Keratinocyte (primary cell): ENCODE measurements around the gene IFFO2. TPM values are rescaled to one million over a fixed set of nuclear protein-coding genes. Genes with fewer than 3 reads are reported as not detected.

Source experiments
- DNase-seq: peaks from one replicate; pipeline ENCODE4 v3.0.0-alpha.2; 2011; ENCODE audit warnings: low read depth, missing footprints, low spot score
- FAIRE-seq: peaks from 2 replicates; lab custom pipeline; 2011; peaks lifted over from hg19 to GRCh38; lab: Jason Lieb, UNC
- H2AFZ ChIP-seq: 2 replicates; pipeline ENCODE4 v1.6.0; 2012; ENCODE audit warnings: low read length, control low read depth, inconsistent platforms; ENCODE audit not compliant: control insufficient read depth
- H3K27ac ChIP-seq: 2 replicates; pipeline ENCODE4 v1.5.1; 2011; ENCODE audit warnings: low read length; ENCODE audit not compliant: control insufficient read depth, insufficient read depth
- H3K27me3 ChIP-seq: 3 replicates; pipeline ENCODE4 v1.6.0; 2011; ENCODE audit warnings: low read length; ENCODE audit not compliant: control insufficient read depth, insufficient read depth; ENCODE audit errors: extremely low read depth
- H3K36me3 ChIP-seq, 2 experiments: 2 replicates in 1 of 2; 3 replicates in 1 of 2; pipeline ENCODE4 v1.5.1; 2011; ENCODE audit warnings: low read length in 2 of 2, mild to moderate bottlenecking in 1 of 2; ENCODE audit not compliant: control insufficient read depth in 2 of 2, insufficient read depth in 2 of 2; ENCODE audit errors: extremely low read depth in 1 of 2
- H3K4me1 ChIP-seq: 3 replicates; pipeline ENCODE4 v1.5.1; 2011; ENCODE audit warnings: low read length; ENCODE audit not compliant: control insufficient read depth, insufficient read depth; ENCODE audit errors: extremely low read depth
- H3K4me2 ChIP-seq: 3 replicates; pipeline ENCODE4 v1.6.0; 2011; ENCODE audit warnings: low read depth, low read length; ENCODE audit not compliant: control insufficient read depth, insufficient read depth; ENCODE audit errors: extremely low read depth
- H3K4me3 ChIP-seq, 3 experiments: fragments of 200-600 bp in 1 of 3; sonication (generic) in 1 of 3; 2 replicates in 2 of 3; 3 replicates in 1 of 3; pipeline ENCODE4 v1.5.1; 2011 to 2016; ENCODE audit warnings: low read length in 3 of 3, mild to moderate bottlenecking in 3 of 3, control low read depth in 2 of 3, inconsistent platforms in 1 of 3, low read depth in 1 of 3, mixed read lengths in 1 of 3, mixed run types in 1 of 3, moderate library complexity in 1 of 3; ENCODE audit not compliant: control insufficient read depth in 2 of 3, insufficient read depth in 2 of 3; ENCODE audit errors: extremely low read depth in 1 of 3
- H3K79me2 ChIP-seq: 2 replicates; pipeline ENCODE4 v1.6.0; 2012; ENCODE audit warnings: low read length; ENCODE audit not compliant: control insufficient read depth, insufficient read depth
- H3K9ac ChIP-seq: 3 replicates; pipeline ENCODE4 v1.6.0; 2011; ENCODE audit warnings: low read length; ENCODE audit not compliant: control insufficient read depth, insufficient read depth; ENCODE audit errors: extremely low read depth
- H3K9me1 ChIP-seq: 3 replicates; pipeline ENCODE4 v1.6.0; 2011; ENCODE audit warnings: low read length; ENCODE audit not compliant: control insufficient read depth, insufficient read depth; ENCODE audit errors: extremely low read depth
- H3K9me3 ChIP-seq: 2 replicates; pipeline ENCODE4 v1.5.1; 2012; ENCODE audit warnings: low read depth, low read length; ENCODE audit not compliant: control insufficient read depth
- H4K20me1 ChIP-seq: 3 replicates; pipeline ENCODE4 v1.6.0; 2011; ENCODE audit warnings: low read length; ENCODE audit not compliant: control insufficient read depth, insufficient read depth; ENCODE audit errors: extremely low read depth
- CTCF ChIP-seq, 3 experiments: IDR thresholded peaks in 1 of 3; conservative IDR thresholded peaks in 1 of 3; optimal IDR thresholded peaks in 1 of 3; 2 replicates in 2 of 3; 3 replicates in 1 of 3; pipeline versions ENCODE3 to v1.5.1; 2011; ENCODE audit warnings: low read length in 3 of 3, mild to moderate bottlenecking in 3 of 3, moderate library complexity in 2 of 3, control low read depth in 1 of 3, inconsistent platforms in 1 of 3; ENCODE audit not compliant: insufficient read depth in 2 of 3; ENCODE audit errors: extremely low read depth in 1 of 3
- EZH2 ChIP-seq: IDR thresholded peaks from one replicate; pipeline ENCODE4 v1.6.1; 2012; ENCODE audit warnings: inconsistent platforms, mild to moderate bottlenecking, low read length, moderate library complexity
- dilution Hi-C: fragments of 300-500 bp; cut with MboI; formaldehyde crosslinking; loops from one replicate; pipeline ENCODE4 v1.7.0; 2020; ENCODE audit warnings: low sequenced_read_pairs; ENCODE audit not compliant: extremely low pct_ligation_motif_present
- polyA plus RNA-seq, 5 experiments: library from polyadenylated mRNA; depleted of rRNA in 3 of 5; stranded (reverse) in 3 of 5; stranded (forward) in 1 of 5; unstranded in 1 of 5; fragments of >200 nt; gene quantifications; 1 replicate in 1 of 5; 2 replicates in 3 of 5; 3 replicates in 1 of 5; pipeline versions ENCODE4 v1.2.1 to v1.2.3, GENCODE V29; 2011 to 2012; ENCODE audit warnings: missing spikeins in 2 of 5, low read depth in 1 of 5, low replicate concordance in 1 of 5

Gene IFFO2
- polyA plus RNA-seq, 1 donor (not counting 4 experiments of a cell fraction or from before 2014, with no cell fraction given) = 57.9 TPM

GRCh38 chr1:18861082-18861481 lies 95.4 kb downstream of the IFFO2 start:
- no peak overlapping the region for H3K27ac ChIP-seq
- no peaks in the 10 kb centered on the region for H3K79me2 ChIP-seq
- no peaks in the 10 kb centered on the region for H4K20me1 ChIP-seq
- no peak overlapping the region for H3K9ac ChIP-seq
- dilution Hi-C loops = no loop called here
- H3K4me3 ChIP-seq = no peak overlapping the region
- no peaks in the 10 kb centered on the region for H3K9me3 ChIP-seq
- TF ChIP-seq EZH2 (no peak), CTCF (optimal IDR thresholded peaks at IDR 0.05 in 1 of 3, IDR thresholded peaks at IDR 0.05 in 1 of 3, conservative IDR thresholded peaks at IDR 0.05 in 1 of 3; ENCODE audit: extremely low read depth in 1 of 3, insufficient read depth in 2 of 3, low read length in 3 of 3) (no peak)
- no peaks in the 10 kb centered on the region for H3K9me1 ChIP-seq
- H3K36me3 ChIP-seq = no peaks in the 10 kb centered on the region
- H2AFZ ChIP-seq = no peak overlapping the region
- H3K4me1 ChIP-seq = no peaks in the 10 kb centered on the region
- no peak for DNase-seq
- H3K4me2 ChIP-seq = no peak overlapping the region
- FAIRE-seq = no peak
- peaks cover 8% of the 10 kb centered on the region for H3K27me3 ChIP-seq

DNA sequence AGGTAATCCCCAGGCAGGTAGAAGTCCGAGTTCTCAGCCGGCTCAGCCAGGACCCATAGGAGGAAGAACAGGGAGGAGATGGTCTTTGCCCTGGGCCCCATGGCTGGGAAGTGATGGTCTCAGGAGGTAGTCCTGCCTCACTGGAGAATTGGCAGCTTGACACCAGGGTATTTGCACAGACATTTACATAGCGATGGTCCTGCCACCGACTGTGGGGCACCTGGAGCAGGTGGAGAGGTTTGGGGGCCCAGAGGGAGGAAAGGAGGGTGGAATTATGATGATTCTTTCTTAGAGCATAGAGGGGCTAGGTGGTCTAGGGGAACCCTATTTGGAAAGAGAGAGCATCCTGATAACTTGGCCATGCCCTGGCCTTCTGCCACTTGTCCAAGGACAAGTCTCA lies 96.9 kb downstream of the IFFO2 start, which contains the start of gene TAS1R2:
TAS1R2 (minus strand) TSS at position 101 of the 400 bp plus-strand sequence; CDS start at position 101, 0 bp downstream.
- Histone ChIP-seq H3K36me3 (no peaks in the 10 kb centered on the region), H3K9me1 (no peaks in the 10 kb centered on the region), H3K4me2 (no peak within 1 kb of the TSS), H3K79me2 (no peaks in the 10 kb centered on the region), H4K20me1 (no peaks in the 10 kb centered on the region), H3K27ac (no peak within 1 kb of the TSS), H3K9me3 (no peaks in the 10 kb centered on the region), H3K4me1 (no peaks in the 10 kb centered on the region), H3K27me3 (peaks cover 3% of the 10 kb centered on the region), H3K9ac (no peak within 1 kb of the TSS), H2AFZ (no peak within 1 kb of the TSS), H3K4me3 (no peak within 1 kb of the TSS)
- TF ChIP-seq EZH2 (no peak), CTCF (optimal IDR thresholded peaks at IDR 0.05 in 1 of 3, IDR thresholded peaks at IDR 0.05 in 1 of 3, conservative IDR thresholded peaks at IDR 0.05 in 1 of 3; ENCODE audit: extremely low read depth in 1 of 3, insufficient read depth in 2 of 3, low read length in 3 of 3) (no peak)
- dilution Hi-C loops = no loop called here
- DNase-seq (no peak), FAIRE-seq (no peak)
